ENCODE measurements around the gene GCN1.

Gene GCN1

GRCh38 chr12:120116441-120116791 is 78.1 kb downstream of the GCN1 start, which contains the start of gene RAB35:
Gene RAB35, minus strand, starts transcription at chr12:120116753. Its CDS starts 103 bp downstream, at chr12:120116650.
- no peak for DNase-seq

GRCh38 chr12:120115692-120116440 is 78.6 kb downstream of the GCN1 start:
- peak; percentile 35 to 37 for DNase-seq

- no peak for DNase-seq
These were observed 79.4 kb downstream of the GCN1 start for GRCh38 chr12:120115066-120115465.

GRCh38 chr12:120110550-120111501 is 83.7 kb downstream of the GCN1 start:
- DNase-seq: peak in 1 of 2 donors; percentile 41

GRCh38 chr12:120109570-120110267 is 84.8 kb downstream of the GCN1 start:
- no peak for DNase-seq

GRCh38 chr12:120106151-120106550 is 88.4 kb downstream of the GCN1 start:
- no peak for DNase-seq

- DNase-seq: no peak
These were observed 91.1 kb downstream of the GCN1 start for GRCh38 chr12:120103371-120103770.

- DNase-seq: no peak
These were observed 91.5 kb downstream of the GCN1 start for GRCh38 chr12:120103044-120103338.

- DNase-seq: no peak
These were observed 92.1 kb downstream of the GCN1 start for GRCh38 chr12:120102189-120103043.

GRCh38 chr12:120101617-120102016 is 92.9 kb downstream of the GCN1 start:
- DNase-seq: no peak

GRCh38 chr12:120101182-120101581 is 93.3 kb downstream of the GCN1 start:
- no peak for DNase-seq

GRCh38 chr12:120100630-120101029 is 93.9 kb downstream of the GCN1 start:
- no peak for DNase-seq

- no peak for DNase-seq
These were observed 94.8 kb downstream of the GCN1 start for GRCh38 chr12:120099738-120100137.

- no peak for DNase-seq
These were observed 95.6 kb downstream of the GCN1 start for GRCh38 chr12:120098756-120099470.

- no peak for DNase-seq
These were observed 97.8 kb downstream of the GCN1 start for GRCh38 chr12:120096671-120097202.

GRCh38 chr12:120095736-120096135 is 98.8 kb downstream of the GCN1 start:
- DNase-seq: no peak

- no peak for DNase-seq
These were observed 99.2 kb downstream of the GCN1 start for GRCh38 chr12:120095331-120095730.

- DNase-seq: no peak
These were observed 100.0 kb downstream of the GCN1 start for GRCh38 chr12:120094485-120094884.

- DNase-seq: no peak
These were observed 100.7 kb downstream of the GCN1 start for GRCh38 chr12:120093592-120094355.

- DNase-seq: no peak
These were observed 101.3 kb downstream of the GCN1 start for GRCh38 chr12:120093336-120093591.

All from stimulated activated CD4-positive, alpha-beta T cell treated with anti-CD3 and anti-CD28 coated beads, Interleukin-2, amount 100 ng/mL, for 48 hours (primary cell).